Kidney epithelial cell (primary cell): ENCODE results near the gene CACNG4. TPM values are rescaled to one million over a fixed set of nuclear protein-coding genes. Genes with fewer than 3 reads are reported as not detected.

Experiments
- DNase-seq: peaks from one replicate; pipeline ENCODE4 v3.0.0-alpha.2; 2010; ENCODE audit warnings: low read depth
- H3K27me3 ChIP-seq: 2 replicates; pipeline ENCODE4 v1.6.0; 2011; ENCODE audit warnings: low read length; ENCODE audit not compliant: control insufficient read depth, insufficient read depth
- H3K36me3 ChIP-seq: 2 replicates; pipeline ENCODE4 v1.5.1; 2011; ENCODE audit warnings: low read length; ENCODE audit not compliant: control insufficient read depth, insufficient read depth
- H3K4me3 ChIP-seq: 2 replicates; pipeline ENCODE4 v1.5.1; 2011; ENCODE audit warnings: low read depth, mild to moderate bottlenecking, control low read depth, low read length
- total RNA-seq: library from RNA; depleted of rRNA; stranded (reverse); fragments of >200 nt; gene quantifications from 2 replicates; pipeline ENCODE4 v1.2.3, GENCODE V29; 2015
- TF ChIP-seq, protein P1 (sequence below): IDR thresholded peaks from 2 replicates; pipeline ENCODE4 v1.5.1; 2011; ENCODE audit warnings: mild to moderate bottlenecking, moderate library complexity, low read length, control low read depth, inconsistent platforms; ENCODE audit not compliant: insufficient read depth, poor library complexity, severe bottlenecking

The CACNG4 gene
- total RNA-seq, 1 donor from 2014 or later: 0.84 TPM

GRCh38 chr17:67067571-67068482 lies 103.3 kb downstream of the CACNG4 start:
- TF ChIP-seq, protein P1, sequence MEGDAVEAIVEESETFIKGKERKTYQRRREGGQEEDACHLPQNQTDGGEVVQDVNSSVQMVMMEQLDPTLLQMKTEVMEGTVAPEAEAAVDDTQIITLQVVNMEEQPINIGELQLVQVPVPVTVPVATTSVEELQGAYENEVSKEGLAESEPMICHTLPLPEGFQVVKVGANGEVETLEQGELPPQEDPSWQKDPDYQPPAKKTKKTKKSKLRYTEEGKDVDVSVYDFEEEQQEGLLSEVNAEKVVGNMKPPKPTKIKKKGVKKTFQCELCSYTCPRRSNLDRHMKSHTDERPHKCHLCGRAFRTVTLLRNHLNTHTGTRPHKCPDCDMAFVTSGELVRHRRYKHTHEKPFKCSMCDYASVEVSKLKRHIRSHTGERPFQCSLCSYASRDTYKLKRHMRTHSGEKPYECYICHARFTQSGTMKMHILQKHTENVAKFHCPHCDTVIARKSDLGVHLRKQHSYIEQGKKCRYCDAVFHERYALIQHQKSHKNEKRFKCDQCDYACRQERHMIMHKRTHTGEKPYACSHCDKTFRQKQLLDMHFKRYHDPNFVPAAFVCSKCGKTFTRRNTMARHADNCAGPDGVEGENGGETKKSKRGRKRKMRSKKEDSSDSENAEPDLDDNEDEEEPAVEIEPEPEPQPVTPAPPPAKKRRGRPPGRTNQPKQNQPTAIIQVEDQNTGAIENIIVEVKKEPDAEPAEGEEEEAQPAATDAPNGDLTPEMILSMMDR: no peak
- H3K36me3 ChIP-seq: no peaks in the 10 kb centered on the region
- H3K4me3 ChIP-seq: no peak overlapping the region
- DNase-seq: no peak
- H3K27me3 ChIP-seq: no peaks in the 10 kb centered on the region

- H3K36me3 ChIP-seq: no peaks in the 10 kb centered on the region
- no peak for DNase-seq
- H3K4me3 ChIP-seq: no peak overlapping the region
- TF ChIP-seq, protein P1: no peak
- H3K27me3 ChIP-seq: no peaks in the 10 kb centered on the region
Measured at GRCh38 chr17:67068999-67069398, 104.5 kb downstream of the CACNG4 start.

- no peak overlapping the region for H3K4me3 ChIP-seq
- TF ChIP-seq, protein P1: no peak
- DNase-seq: no peak
- no peaks in the 10 kb centered on the region for H3K36me3 ChIP-seq
- no peaks in the 10 kb centered on the region for H3K27me3 ChIP-seq
Measured at GRCh38 chr17:67069603-67070136, 105.2 kb downstream of the CACNG4 start.

- no peaks in the 10 kb centered on the region for H3K27me3 ChIP-seq
- no peak for DNase-seq
- no peaks in the 10 kb centered on the region for H3K36me3 ChIP-seq
- TF ChIP-seq, protein P1: no peak
- no peak overlapping the region for H3K4me3 ChIP-seq
Measured at GRCh38 chr17:67071595-67071994, 107.1 kb downstream of the CACNG4 start.

- no peaks in the 10 kb centered on the region for H3K27me3 ChIP-seq
- no peaks in the 10 kb centered on the region for H3K36me3 ChIP-seq
- TF ChIP-seq, protein P1: no peak
- no peak for DNase-seq
- no peak overlapping the region for H3K4me3 ChIP-seq
Measured at GRCh38 chr17:67072885-67073284, 108.4 kb downstream of the CACNG4 start.
